GM18526 (cell line): ENCODE data around the gene CHST8.

Experiments
- POLR2A ChIP-seq: IDR thresholded peaks from 3 replicates; pipeline ENCODE4 v1.6.1; 2011; ENCODE audit not compliant: insufficient read length; ENCODE audit errors: extremely low read depth

Gene CHST8

DNA sequence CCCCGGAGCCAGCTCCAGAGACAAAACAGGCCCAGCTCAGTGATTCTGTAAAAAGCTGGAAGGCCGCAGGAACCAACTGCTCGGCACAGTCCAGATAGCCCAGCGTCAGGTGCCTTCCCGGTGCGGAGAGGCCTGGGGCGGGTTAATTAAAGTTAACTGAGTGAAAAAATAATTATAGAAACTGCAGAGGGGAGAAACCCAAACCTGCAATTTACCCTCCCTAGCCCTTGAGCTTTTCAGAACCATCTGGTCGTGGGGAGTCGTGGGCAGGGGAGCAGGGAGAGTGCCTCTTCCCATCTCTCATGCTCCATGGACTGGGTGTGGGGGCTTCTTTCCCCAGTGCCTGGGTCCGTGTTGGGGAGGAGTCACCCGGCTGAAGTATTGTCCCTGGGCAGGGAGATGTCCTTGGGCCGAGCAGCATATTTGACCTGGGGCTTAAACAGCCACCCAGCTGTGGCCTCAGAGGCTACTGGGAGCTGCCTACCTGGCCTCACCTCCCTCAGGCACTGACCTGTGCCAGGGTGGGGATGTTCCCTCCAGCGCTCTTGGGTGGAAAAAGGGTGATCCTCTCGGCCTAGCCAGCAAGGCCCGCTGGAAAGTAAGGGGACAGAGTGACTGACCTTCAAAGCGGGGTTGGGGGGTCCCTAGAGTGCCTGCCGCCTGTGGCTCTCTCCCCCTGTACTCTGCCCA, 65.9 kb downstream of the CHST8 start:
- no peak for TF ChIP-seq POLR2A

GRCh38 chr19:33688171-33688992, 66.6 kb downstream of the CHST8 start:
- no peak for TF ChIP-seq POLR2A

- no peak for TF ChIP-seq POLR2A
These were observed 67.5 kb downstream of the CHST8 start for GRCh38 chr19:33689138-33689746.

DNA sequence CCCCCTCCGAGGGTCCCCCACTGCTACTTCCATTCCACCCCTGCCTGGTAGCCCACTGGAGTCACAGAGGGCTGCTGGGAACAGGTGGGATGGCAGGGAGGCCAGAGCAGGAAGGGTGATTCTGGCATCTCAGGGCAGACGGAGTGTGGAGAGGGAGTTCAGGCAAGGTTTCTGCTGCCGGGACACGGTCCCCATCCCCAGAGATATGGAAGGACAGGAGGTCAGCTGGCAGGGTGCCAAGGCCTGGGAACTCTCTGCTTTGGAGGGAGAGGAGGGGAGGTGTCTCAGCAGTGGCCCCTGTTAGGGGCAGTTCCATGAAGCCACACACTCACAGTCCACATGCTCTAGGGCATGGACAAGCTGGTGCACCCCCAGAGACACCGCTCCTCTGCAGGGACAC, 68.1 kb downstream of the CHST8 start:
- no peak for TF ChIP-seq POLR2A

- no peak for TF ChIP-seq POLR2A
These were observed 68.8 kb downstream of the CHST8 start for GRCh38 chr19:33690378-33691029.

- no peak for TF ChIP-seq POLR2A
These were observed 69.3 kb downstream of the CHST8 start for GRCh38 chr19:33691030-33691427.

GRCh38 chr19:33691736-33692135, 70.0 kb downstream of the CHST8 start:
- TF ChIP-seq POLR2A: no peak

DNA sequence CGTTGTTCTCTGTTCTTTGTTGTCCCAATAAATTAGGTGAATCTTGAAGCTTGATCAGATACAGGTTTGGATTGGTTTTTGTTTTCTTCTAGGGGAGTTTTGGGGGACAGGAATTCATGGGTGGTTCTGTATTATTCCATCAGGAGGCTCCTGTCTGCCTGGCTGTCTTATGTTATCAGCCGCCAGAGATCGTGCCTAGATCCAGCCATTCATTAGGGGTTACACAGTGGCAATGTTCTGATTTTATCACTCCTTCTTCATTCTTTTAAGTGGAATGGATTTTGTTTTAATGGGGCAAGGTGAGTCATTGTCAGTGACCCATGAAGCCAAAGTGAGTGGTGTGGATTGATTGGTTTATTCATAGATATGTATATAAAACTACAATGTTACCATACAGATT, 71.9 kb downstream of the CHST8 start:
- no peak for TF ChIP-seq POLR2A

GRCh38 chr19:33697766-33698165, 76.0 kb downstream of the CHST8 start:
- TF ChIP-seq POLR2A: no peak

DNA sequence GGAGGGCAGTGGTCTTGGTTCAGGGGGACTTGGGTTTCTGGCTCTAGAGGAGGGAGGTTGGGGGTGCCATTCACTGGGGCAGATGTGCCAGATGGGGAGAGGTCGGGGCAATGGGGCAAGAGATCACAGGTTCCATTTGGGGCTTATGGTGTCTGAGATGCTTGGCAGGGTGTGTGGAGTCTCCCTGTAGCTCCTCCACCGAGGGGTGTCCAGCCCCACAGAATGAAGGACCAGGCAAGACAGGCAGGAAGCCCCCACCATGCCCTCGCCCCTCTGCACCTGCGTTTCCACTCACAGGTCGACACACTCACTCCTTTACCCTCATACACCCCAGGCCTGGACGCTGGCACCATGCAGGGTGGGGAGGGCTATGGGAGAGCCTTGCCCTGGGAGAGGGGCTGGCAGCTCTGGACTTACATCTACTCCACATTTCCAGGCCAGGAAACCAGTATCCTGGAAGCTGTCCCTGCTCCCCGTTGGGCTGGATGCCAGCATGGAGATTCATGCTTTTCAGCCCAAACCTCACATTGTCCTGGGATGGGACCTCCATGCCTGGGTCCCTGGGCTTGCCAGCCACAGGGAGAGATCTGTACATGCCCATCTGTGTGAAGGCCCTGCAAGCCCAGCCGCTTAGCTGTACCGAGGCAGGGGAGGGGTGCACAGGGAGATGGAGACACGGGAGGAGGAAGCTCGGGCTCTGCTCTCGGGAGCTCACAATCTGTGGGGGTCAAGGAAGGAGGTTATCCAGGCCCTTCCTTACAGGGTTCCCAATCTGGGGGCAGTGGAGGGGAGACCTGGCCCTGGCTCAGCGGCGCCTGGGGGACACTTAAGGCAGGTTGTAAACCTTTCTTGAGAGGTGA, 77.1 kb downstream of the CHST8 start:
- TF ChIP-seq POLR2A: no peak

GRCh38 chr19:33699754-33700407, 78.1 kb downstream of the CHST8 start:
- TF ChIP-seq POLR2A: no peak

DNA sequence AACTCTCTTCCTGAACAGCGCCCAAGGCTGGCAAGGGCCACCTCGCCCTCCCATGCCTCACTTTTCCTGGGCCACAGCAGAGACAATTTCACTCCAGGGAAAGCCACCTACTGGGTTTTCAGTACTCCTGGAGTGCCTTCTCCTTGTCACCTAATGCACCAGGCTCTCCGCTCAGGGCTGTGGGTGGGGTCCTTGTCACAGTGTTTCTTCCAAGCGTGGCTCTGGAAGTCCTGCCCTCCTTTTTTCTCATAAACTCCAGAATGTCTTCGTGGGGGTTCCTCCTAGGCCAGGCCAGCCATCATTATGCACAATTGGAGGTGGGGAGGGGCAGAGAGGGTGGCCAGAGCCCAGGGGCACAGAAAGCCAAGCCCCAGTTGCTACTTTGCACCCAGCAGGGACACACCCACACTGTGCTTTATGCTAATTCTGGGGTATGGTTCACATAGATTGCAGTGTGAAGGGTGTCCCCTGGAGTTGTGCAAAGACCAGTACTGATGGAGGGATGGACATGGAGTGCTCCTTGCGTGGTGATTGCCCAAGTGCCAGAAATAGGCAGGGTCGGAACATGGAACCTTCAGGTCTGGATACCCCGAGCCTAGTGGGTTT, 78.8 kb downstream of the CHST8 start:
- TF ChIP-seq POLR2A: no peak

DNA sequence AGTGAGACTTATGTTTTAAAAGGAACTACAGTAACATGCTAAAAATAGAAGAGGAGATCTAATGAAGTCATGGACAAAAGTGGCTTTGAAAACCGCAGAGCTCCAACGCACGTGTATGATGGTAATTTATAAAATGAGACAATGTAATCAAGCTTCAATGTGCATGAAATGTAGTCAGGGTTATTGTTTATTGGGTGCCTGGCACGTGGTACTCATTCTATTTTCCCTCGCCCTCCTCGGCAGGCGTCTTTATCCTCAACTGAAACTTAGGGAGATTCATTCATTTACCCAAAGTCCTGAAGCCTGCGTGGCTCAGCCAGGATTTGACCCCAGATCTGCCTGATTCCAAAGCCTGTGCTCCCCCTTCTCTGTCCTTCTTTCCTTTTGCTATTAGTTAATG, 79.8 kb downstream of the CHST8 start:
- no peak for TF ChIP-seq POLR2A
